ENCODE measurements around the gene GAB1. TPM values are rescaled to one million over a fixed set of nuclear protein-coding genes. Genes with fewer than 3 reads are reported as not detected.

GAB1 gene
- total and polyA plus RNA-seq, 2 of the 8 experiments (the other 6 are each of a cell fraction or from before 2014, with no cell fraction given), result 6.8 to 21.3 TPM

- TF ChIP-seq CTBP2 (IDR thresholded peaks at IDR 0.05; ENCODE audit: borderline replicate concordance, insufficient read depth, insufficient read length, low read length) (no peak), USF2 (IDR thresholded peaks at IDR 0.05; ENCODE audit: low read length) (no peak), CHD1 (IDR thresholded peaks at IDR 0.05; ENCODE audit: low read depth, low read length) (no peak), CREB1 (IDR thresholded peaks at IDR 0.05) (peak; percentile 69), BACH1 (IDR thresholded peaks at IDR 0.05; ENCODE audit: low read length) (no peak), EGR1 (IDR thresholded peaks at IDR 0.05; ENCODE audit: borderline replicate concordance, low read depth, low read length) (no peak), E2F6 (IDR thresholded peaks at IDR 0.05) (no peak), FOSL1 (IDR thresholded peaks at IDR 0.05; ENCODE audit: insufficient read depth, low read depth, low read length) (no peak), ASH2L (IDR thresholded peaks at IDR 0.05; ENCODE audit: low read length) (no peak), NRF1 (IDR thresholded peaks at IDR 0.05; ENCODE audit: low read depth, low read length) (peak; percentile 24; the same call in 1 of the 2 replicates), ATF2 (IDR thresholded peaks at IDR 0.05; ENCODE audit: low read length) (0 out of 2 replicates have a peak, but pooled peaks have one; percentile 35), TAF1 (IDR thresholded peaks at IDR 0.05; ENCODE audit: low read depth, low read length) (peak; percentile 92), RBBP5 (IDR thresholded peaks at IDR 0.05; ENCODE audit: borderline replicate concordance, low read depth, low read length) (peak; percentile 65; the same call in 1 of the 2 replicates), YY1 (IDR thresholded peaks at IDR 0.05; ENCODE audit: low read depth, low read length) (no peak), HDAC6 (IDR thresholded peaks at IDR 0.05; ENCODE audit: low read depth, low read length) (no peak), MAFK (IDR thresholded peaks at IDR 0.05; ENCODE audit: low read depth, low read length) (no peak), SP1 (IDR thresholded peaks at IDR 0.05; ENCODE audit: low read depth, low read length) (peak; percentile 8; the same call in 1 of the 2 replicates), SIN3A (conservative IDR thresholded peaks at IDR 0.05 in 1 of 2, IDR thresholded peaks at IDR 0.05 in 1 of 2; ENCODE audit: low read depth in 1 of 2, low read length in 2 of 2) (peak in 1 of 2 experiments; percentile 47; a peak in 1 of 4 replicates), CEBPB (IDR thresholded peaks at IDR 0.05; ENCODE audit: low read depth, low read length) (no peak), SP4 (IDR thresholded peaks at IDR 0.05; ENCODE audit: low read length) (no peak), KDM4A (IDR thresholded peaks at IDR 0.05; ENCODE audit: low read depth, low read length, severe bottlenecking) (peak; percentile 74)
These were observed 176.9 kb downstream of the GAB1 start, which contains the start of gene SMARCA5 (continued) for GRCh38 chr4:143513314-143514168.
